ENCODE measurements around the gene CPNE8. TPM values are rescaled to one million over a fixed set of nuclear protein-coding genes. Genes with fewer than 3 reads are reported as not detected.
"Not testable (repeated sequence)": the region's sequence is repeated elsewhere in the genome, so short reads cannot be mapped to it uniquely, and the experiment has no call there.

CPNE8 gene
- total RNA-seq, 4 donors from 2014 or later: 12.1 to 38.3 (median 13.4) TPM

DNA sequence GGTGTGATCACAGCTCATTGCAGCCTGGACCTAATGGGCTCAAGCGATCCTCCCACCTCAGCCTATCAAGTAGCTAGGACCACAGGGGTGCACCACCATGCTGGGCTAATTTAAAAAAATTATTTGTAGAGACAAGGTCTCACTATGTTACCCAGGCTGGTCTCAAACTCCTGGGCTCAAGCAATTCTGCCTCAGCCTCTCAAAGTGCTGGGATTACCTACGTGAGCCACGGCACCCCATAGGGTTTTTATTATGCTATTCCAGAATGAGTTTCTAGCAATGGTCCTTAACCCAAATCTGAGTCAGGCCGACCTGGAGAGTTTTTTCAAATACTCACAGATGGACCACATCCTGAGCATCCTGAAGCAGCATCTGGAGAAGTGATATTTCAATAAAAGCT is 159.8 kb downstream of the CPNE8 start:
- Histone ChIP-seq H3K4me3 (no peak overlapping the region), H3K9me3 (no peaks in the 10 kb centered on the region), H3K4me1 (no peaks in the 10 kb centered on the region), H3K27me3 (no peaks in the 10 kb centered on the region), H3K36me3 (no peaks in the 10 kb centered on the region), H3K27ac (no peak overlapping the region)
- 89% methylated on average over 4 of the region's 4 CpGs for WGBS
- TF ChIP-seq, protein P1, sequence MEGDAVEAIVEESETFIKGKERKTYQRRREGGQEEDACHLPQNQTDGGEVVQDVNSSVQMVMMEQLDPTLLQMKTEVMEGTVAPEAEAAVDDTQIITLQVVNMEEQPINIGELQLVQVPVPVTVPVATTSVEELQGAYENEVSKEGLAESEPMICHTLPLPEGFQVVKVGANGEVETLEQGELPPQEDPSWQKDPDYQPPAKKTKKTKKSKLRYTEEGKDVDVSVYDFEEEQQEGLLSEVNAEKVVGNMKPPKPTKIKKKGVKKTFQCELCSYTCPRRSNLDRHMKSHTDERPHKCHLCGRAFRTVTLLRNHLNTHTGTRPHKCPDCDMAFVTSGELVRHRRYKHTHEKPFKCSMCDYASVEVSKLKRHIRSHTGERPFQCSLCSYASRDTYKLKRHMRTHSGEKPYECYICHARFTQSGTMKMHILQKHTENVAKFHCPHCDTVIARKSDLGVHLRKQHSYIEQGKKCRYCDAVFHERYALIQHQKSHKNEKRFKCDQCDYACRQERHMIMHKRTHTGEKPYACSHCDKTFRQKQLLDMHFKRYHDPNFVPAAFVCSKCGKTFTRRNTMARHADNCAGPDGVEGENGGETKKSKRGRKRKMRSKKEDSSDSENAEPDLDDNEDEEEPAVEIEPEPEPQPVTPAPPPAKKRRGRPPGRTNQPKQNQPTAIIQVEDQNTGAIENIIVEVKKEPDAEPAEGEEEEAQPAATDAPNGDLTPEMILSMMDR (IDR thresholded peaks at IDR 0.05): no peak
- TF ChIP-seq EP300 (IDR thresholded peaks at IDR 0.05) (no peak), POLR2A (IDR thresholded peaks at IDR 0.05) (no peak), POLR2AphosphoS5 (IDR thresholded peaks at IDR 0.05) (no peak)
- no peak for DNase-seq (ENCODE audit: low spot score in 2 of 2)

GRCh38 chr12:38744041-38744440 is 161.3 kb downstream of the CPNE8 start:
- 52% methylated on average over 4 of the region's 4 CpGs for WGBS

GRCh38 chr12:38742496-38742895 is 162.9 kb downstream of the CPNE8 start:
- DNase-seq (ENCODE audit: low spot score in 2 of 2); H3K9me3 ChIP-seq; H3K36me3 ChIP-seq; H3K4me3 ChIP-seq; H3K27ac ChIP-seq; H3K27me3 ChIP-seq; H3K4me1 ChIP-seq: not testable (repeated sequence)
- WGBS: 100% methylated on average over 1 of the region's 1 CpG

More at GRCh38 chr12:38744041-38744440, 161.3 kb downstream of the CPNE8 start:
- Histone ChIP-seq H3K9me3 (no peaks in the 10 kb centered on the region), H3K27me3 (no peaks in the 10 kb centered on the region), H3K4me3 (no peak overlapping the region), H3K36me3 (no peaks in the 10 kb centered on the region), H3K27ac (no peak overlapping the region), H3K4me1 (no peaks in the 10 kb centered on the region)
- TF ChIP-seq POLR2A (IDR thresholded peaks at IDR 0.05) (no peak), POLR2AphosphoS5 (IDR thresholded peaks at IDR 0.05) (no peak), EP300 (IDR thresholded peaks at IDR 0.05) (no peak)
- TF ChIP-seq, protein P1 (IDR thresholded peaks at IDR 0.05): no peak
- no peak for DNase-seq (ENCODE audit: low spot score in 2 of 2)

DNA sequence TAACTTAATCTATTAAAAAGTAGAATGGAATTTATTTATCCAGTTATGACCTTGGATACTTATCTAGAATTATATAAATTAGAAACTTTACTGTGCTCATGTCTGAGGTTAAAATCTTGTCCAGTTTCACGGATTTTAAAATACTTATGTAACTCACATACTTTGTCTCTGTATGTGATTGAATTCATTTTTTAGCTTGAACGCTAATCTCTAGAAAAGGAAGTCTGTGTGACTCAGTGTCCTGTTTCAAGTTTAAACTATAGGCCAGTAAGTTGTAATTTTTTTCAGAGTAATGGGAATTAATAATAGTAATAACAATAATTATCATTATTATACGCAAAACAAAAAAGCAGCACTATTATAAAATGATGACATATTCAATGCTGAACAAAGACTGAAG is 168.6 kb downstream of the CPNE8 start:
- no peak for DNase-seq (ENCODE audit: low spot score in 2 of 2)
- 82% methylated on average over 3 of the region's 3 CpGs for WGBS

GRCh38 chr12:38732761-38733160 is 172.6 kb downstream of the CPNE8 start:
- TF ChIP-seq POLR2AphosphoS5 (IDR thresholded peaks at IDR 0.05) (no peak), EP300 (IDR thresholded peaks at IDR 0.05) (no peak), POLR2A (IDR thresholded peaks at IDR 0.05) (no peak)
- TF ChIP-seq, protein P1 (IDR thresholded peaks at IDR 0.05): no peak

More for the DNA sequence above, 168.6 kb downstream of the CPNE8 start:
- Histone ChIP-seq H3K4me1 (no peaks in the 10 kb centered on the region), H3K27me3 (no peaks in the 10 kb centered on the region), H3K9me3 (no peaks in the 10 kb centered on the region), H3K27ac (no peak overlapping the region), H3K4me3 (no peak overlapping the region), H3K36me3 (no peaks in the 10 kb centered on the region)
- TF ChIP-seq EP300 (IDR thresholded peaks at IDR 0.05) (no peak), POLR2AphosphoS5 (IDR thresholded peaks at IDR 0.05) (no peak)

DNA sequence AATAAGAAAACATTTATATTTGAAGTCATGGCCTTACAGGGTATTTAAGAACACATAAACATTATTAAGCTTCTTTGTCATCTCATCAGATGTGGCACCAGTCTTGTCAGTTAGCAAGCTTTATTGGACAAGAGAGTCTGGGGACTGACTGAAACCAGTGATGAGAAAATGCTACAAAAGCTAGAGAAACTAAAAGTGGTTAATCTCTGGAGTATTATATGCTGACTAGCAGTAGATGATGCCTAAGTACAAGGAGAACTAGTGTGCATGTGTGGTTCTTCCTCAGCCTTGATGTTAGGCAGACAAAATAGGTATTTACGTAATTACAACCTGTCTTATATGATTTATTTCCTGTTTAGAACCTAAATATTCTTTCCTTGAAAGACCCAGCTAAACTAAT is 176.5 kb downstream of the CPNE8 start:
- DNase-seq (ENCODE audit: low spot score in 2 of 2): no peak
- H3K4me3 ChIP-seq: no peak overlapping the region
- 96% methylated on average over 1 of the region's 1 CpG for WGBS
- no peaks in the 10 kb centered on the region for H3K4me1 ChIP-seq
- H3K36me3 ChIP-seq: no peaks in the 10 kb centered on the region
- TF ChIP-seq, protein P1 (IDR thresholded peaks at IDR 0.05): no peak
- TF ChIP-seq POLR2A (IDR thresholded peaks at IDR 0.05): no peak
- TF ChIP-seq POLR2AphosphoS5 (IDR thresholded peaks at IDR 0.05): no peak
- TF ChIP-seq EP300 (IDR thresholded peaks at IDR 0.05): no peak
- no peak overlapping the region for H3K27ac ChIP-seq
- no peaks in the 10 kb centered on the region for H3K27me3 ChIP-seq
- no peaks in the 10 kb centered on the region for H3K9me3 ChIP-seq

More at GRCh38 chr12:38732761-38733160, 172.6 kb downstream of the CPNE8 start:
- Histone ChIP-seq H3K36me3 (no peaks in the 10 kb centered on the region), H3K27me3 (no peaks in the 10 kb centered on the region), H3K27ac (no peak overlapping the region), H3K4me3 (no peak overlapping the region), H3K4me1 (no peaks in the 10 kb centered on the region), H3K9me3 (no peaks in the 10 kb centered on the region)
- no peak for DNase-seq (ENCODE audit: low spot score in 2 of 2)
